Activated naive CD8-positive, alpha-beta T cell (primary cell): ENCODE results near the gene SPTBN1.
"Not testable (repeated sequence)": the region's sequence is repeated elsewhere in the genome, so short reads cannot be mapped to it uniquely, and the experiment has no call there.

Source experiments
- H3K27ac Mint-ChIP-seq: one replicate; pipeline ENCODE4 v1.8.0; 2021; ENCODE audit warnings: mixed read lengths
- H3K27me3 Mint-ChIP-seq: one replicate; pipeline ENCODE4 v1.8.0; 2021; ENCODE audit warnings: mixed read lengths
- H3K36me3 Mint-ChIP-seq: one replicate; pipeline ENCODE4 v1.8.0; 2021; ENCODE audit warnings: mixed read lengths
- H3K4me1 Mint-ChIP-seq: one replicate; pipeline ENCODE4 v1.8.0; 2021; ENCODE audit warnings: low read depth, mixed read lengths
- H3K4me3 Mint-ChIP-seq: one replicate; pipeline ENCODE4 v1.8.0; 2021; ENCODE audit warnings: mild to moderate bottlenecking, mixed read lengths
- H3K9me3 Mint-ChIP-seq: one replicate; pipeline ENCODE4 v1.8.0; 2021; ENCODE audit warnings: low read depth, mixed read lengths

SPTBN1 gene

DNA sequence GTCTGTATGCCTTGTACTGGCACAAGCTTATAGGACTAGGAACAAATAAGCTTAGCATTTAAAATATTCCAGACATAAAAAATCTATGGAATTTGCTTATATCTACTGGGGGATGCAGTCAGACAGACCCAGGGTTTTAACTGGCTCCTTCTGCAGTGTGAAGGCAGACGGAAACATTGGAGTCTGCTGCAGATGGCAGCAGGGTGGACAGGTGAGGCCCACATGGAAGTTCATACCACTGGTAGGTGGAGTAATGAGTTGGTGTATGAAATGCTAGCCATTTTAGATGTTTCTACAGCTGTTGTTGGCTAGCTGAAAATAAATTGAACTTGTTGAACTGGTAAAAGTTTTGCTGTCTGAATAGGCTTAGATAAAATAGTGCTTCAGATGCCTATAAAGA is 17.7 kb downstream of the SPTBN1 start:
- Mint-ChIP-seq H3K27ac (no peak overlapping the region), H3K27me3 (no peaks in the 10 kb centered on the region), H3K4me1 (no peaks in the 10 kb centered on the region), H3K36me3 (peaks cover 3% of the 10 kb centered on the region), H3K9me3 (no peaks in the 10 kb centered on the region), H3K4me3 (no peak overlapping the region)

DNA sequence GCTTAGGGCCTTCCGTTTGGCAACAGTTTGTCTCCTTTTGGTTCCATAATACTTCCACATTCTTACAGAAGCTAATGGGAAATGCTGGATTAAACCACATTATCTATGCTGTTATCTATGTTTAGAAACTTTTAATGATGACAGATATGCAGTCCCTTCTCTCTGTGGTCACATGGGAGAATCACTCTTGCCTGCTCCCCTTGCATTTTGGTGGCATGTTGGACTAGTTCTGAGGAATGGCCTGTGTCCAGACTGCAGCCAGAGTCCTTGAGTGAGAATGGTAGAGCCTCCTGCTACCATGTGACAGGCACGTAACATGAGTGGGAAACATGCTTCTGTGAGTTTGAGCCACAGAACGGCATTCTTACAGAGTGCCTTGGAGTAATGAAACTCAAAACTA is 19.2 kb downstream of the SPTBN1 start:
- no peak overlapping the region for H3K27ac Mint-ChIP-seq
- peaks cover 3% of the 10 kb centered on the region for H3K36me3 Mint-ChIP-seq
- no peaks in the 10 kb centered on the region for H3K4me1 Mint-ChIP-seq
- no peak overlapping the region for H3K4me3 Mint-ChIP-seq
- no peaks in the 10 kb centered on the region for H3K27me3 Mint-ChIP-seq
- no peaks in the 10 kb centered on the region for H3K9me3 Mint-ChIP-seq

DNA sequence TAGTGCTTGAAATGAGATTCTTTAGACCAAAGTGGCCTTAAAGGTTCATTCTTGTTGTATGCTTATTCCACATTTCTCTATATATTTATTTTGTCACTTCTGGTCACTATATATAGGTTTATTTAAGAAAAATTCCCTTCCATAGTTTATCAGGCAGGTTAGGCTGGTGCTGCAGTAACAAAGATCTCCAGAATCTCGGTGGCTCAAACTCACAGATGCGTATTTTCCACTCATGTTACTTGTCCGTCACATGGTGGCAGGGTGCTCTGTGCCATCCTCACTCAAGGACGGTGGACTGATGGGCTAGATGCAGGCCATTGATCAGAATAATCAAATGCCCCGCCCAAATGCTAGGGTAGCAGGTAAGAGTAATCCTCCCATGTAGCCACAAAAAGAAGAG is 19.8 kb downstream of the SPTBN1 start:
- Mint-ChIP-seq H3K4me1 (no peaks in the 10 kb centered on the region), H3K9me3 (no peaks in the 10 kb centered on the region), H3K4me3 (no peak overlapping the region), H3K36me3 (peaks cover 3% of the 10 kb centered on the region), H3K27me3 (no peaks in the 10 kb centered on the region), H3K27ac (no peak overlapping the region)

DNA sequence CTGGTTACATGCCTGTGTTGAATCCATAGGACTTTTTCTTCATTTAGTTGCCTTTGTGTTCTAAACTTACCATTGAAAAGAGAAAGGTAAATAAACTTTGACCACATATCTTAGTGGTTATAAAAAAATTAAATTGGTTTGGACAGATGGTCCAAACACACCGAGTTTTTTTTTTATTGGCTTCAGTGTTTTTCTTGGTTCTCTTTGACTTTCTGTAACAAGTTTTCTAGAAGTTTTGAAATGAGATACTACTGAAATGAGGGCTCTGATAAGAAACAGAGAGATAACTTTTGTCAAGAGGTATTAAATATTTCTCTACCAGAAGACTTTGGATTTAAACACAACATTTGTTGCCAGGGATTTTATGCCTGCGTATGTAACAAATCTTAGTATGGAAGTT is 20.7 kb downstream of the SPTBN1 start:
- no peaks in the 10 kb centered on the region for H3K4me1 Mint-ChIP-seq
- H3K9me3 Mint-ChIP-seq = no peaks in the 10 kb centered on the region
- no peak overlapping the region for H3K4me3 Mint-ChIP-seq
- H3K36me3 Mint-ChIP-seq = no peaks in the 10 kb centered on the region
- H3K27me3 Mint-ChIP-seq = no peaks in the 10 kb centered on the region
- H3K27ac Mint-ChIP-seq = no peak overlapping the region

DNA sequence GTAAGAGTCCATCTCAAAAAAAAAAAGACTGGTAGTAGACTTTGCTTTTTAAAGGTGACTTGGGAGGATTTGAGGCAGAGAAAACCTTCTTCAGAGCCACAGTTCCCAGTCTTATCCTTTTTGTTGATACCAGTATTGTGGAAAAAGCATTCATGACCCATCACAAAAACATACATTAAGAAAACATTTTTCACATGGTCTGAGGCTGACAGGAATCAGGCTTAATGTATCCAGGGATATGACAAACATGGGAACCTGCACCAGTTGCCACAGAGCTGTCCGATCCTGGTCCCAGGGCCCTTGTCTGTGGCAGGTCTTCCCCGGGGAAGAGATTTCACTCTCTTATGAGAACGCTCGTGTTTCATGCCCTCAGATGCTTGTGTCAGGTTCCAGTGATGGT is 21.8 kb downstream of the SPTBN1 start:
- H3K9me3 Mint-ChIP-seq = no peaks in the 10 kb centered on the region
- H3K36me3 Mint-ChIP-seq = no peaks in the 10 kb centered on the region
- no peaks in the 10 kb centered on the region for H3K27me3 Mint-ChIP-seq
- H3K4me3 Mint-ChIP-seq = no peak overlapping the region
- no peaks in the 10 kb centered on the region for H3K4me1 Mint-ChIP-seq
- H3K27ac Mint-ChIP-seq = no peak overlapping the region

DNA sequence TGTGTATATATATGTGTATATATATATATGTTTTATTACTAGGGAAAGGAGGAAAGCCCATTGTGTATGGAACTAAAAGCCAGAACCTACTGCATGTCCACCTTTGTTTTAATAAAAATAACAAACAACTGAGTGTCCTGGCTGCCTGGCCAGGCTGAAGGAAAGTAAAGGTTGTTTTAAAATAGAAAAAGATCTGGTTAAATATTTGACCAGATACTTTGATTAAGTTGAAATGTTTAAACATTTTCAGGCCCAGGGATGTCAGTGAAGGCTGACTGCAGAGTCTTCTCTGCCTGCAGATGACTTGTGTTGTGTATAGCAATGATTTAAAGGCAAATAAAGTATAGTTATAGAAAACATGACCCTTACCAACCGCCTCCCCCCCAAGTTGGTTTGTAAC is 22.8 kb downstream of the SPTBN1 start:
- Mint-ChIP-seq H3K27ac (no peak overlapping the region), H3K36me3 (no peaks in the 10 kb centered on the region), H3K9me3 (no peaks in the 10 kb centered on the region), H3K4me1 (no peaks in the 10 kb centered on the region), H3K27me3 (no peaks in the 10 kb centered on the region), H3K4me3 (no peak overlapping the region)

DNA sequence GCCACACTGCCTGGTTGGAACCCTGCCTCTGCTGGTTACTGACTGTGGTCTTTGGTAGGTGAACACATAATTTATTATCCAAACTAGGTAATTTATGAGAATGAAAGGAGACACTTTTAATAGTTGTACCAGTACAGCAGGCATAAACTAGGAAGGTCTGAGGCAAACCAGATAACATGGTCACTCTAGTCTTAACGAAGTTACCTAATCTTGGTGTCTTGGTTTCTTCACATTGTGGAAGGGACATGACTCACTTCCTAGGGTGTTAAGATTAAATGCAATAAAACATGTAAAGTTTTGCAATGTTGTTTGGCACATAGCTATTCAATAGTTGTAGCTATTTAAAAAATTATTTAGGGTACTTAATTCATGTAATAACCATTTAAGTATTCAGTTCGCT is 23.3 kb downstream of the SPTBN1 start:
- no peak overlapping the region for H3K4me3 Mint-ChIP-seq
- no peaks in the 10 kb centered on the region for H3K9me3 Mint-ChIP-seq
- H3K27me3 Mint-ChIP-seq = no peaks in the 10 kb centered on the region
- no peaks in the 10 kb centered on the region for H3K36me3 Mint-ChIP-seq
- no peak overlapping the region for H3K27ac Mint-ChIP-seq
- no peaks in the 10 kb centered on the region for H3K4me1 Mint-ChIP-seq

DNA sequence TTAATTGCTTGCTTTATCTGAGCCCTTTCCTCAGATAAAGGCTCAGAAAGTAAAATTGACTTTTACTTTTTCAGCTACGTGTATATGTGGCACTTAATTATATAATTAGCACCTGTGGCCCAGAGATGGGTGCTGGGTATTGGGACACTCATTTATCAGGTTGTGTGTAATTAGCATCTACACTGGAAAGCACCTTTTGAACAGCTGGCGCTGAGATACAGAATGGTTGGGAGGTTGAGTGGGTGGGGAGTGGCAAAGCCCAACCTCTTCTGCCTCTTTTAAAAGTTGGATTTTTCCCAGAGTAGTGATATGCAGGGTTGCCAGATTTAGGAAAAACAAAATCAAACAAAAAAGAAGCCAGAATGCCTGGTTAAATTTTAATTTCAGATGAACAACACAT is 23.9 kb downstream of the SPTBN1 start:
- H3K36me3 Mint-ChIP-seq = peaks cover 3% of the 10 kb centered on the region
- H3K27ac Mint-ChIP-seq = no peak overlapping the region

DNA sequence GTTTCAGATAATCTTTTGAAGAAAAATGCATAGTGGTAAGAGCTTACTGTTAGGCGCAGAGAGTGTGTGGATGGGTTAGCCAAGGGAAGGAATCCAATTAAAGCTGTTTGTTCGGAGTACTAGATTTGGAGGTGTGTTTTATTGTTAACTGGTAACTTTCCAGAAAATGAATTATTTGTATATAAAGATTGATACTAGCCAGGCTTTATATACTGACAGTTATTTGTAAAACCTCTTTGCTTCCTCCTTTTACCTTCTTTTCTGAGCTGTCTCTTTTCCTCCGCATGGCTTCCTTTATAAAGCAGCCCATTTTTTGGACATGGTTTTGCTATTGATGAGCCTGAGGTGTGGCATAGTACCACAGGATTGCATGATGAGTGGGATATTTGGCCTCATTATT is 25.6 kb downstream of the SPTBN1 start:
- H3K36me3 Mint-ChIP-seq = peaks cover 3% of the 10 kb centered on the region
- no peak overlapping the region for H3K27ac Mint-ChIP-seq
- H3K4me3 Mint-ChIP-seq = no peak overlapping the region
- H3K27me3 Mint-ChIP-seq = no peaks in the 10 kb centered on the region
- no peaks in the 10 kb centered on the region for H3K4me1 Mint-ChIP-seq
- H3K9me3 Mint-ChIP-seq = no peaks in the 10 kb centered on the region

More for the DNA sequence above, 23.9 kb downstream of the SPTBN1 start:
- H3K27me3 Mint-ChIP-seq = no peaks in the 10 kb centered on the region
- H3K4me1 Mint-ChIP-seq = no peaks in the 10 kb centered on the region
- H3K9me3 Mint-ChIP-seq = no peaks in the 10 kb centered on the region
- no peak overlapping the region for H3K4me3 Mint-ChIP-seq

DNA sequence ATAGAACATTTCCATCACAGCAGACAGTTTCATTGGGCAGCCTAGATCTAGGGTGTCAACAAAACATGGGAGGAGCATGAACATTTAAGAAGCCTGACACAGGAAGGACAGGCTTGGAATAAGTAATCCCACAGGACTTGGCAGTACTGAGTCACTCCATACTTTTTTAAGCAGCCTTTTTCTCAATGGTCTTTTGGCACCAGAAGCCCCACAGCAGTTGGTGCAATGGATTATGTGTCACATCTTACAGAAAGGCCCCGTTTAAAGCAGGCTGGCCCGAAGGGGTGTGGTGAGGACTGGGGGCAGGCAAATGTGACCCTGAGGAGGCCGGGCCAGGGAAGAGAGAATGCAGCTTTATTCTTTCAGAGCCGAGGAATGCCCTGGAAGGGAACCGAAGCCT is 26.6 kb downstream of the SPTBN1 start:
- Mint-ChIP-seq H3K27me3 (no peaks in the 10 kb centered on the region), H3K4me3 (no peak overlapping the region), H3K4me1 (no peaks in the 10 kb centered on the region), H3K27ac (no peak overlapping the region), H3K36me3 (peaks cover 3% of the 10 kb centered on the region), H3K9me3 (no peaks in the 10 kb centered on the region)

DNA sequence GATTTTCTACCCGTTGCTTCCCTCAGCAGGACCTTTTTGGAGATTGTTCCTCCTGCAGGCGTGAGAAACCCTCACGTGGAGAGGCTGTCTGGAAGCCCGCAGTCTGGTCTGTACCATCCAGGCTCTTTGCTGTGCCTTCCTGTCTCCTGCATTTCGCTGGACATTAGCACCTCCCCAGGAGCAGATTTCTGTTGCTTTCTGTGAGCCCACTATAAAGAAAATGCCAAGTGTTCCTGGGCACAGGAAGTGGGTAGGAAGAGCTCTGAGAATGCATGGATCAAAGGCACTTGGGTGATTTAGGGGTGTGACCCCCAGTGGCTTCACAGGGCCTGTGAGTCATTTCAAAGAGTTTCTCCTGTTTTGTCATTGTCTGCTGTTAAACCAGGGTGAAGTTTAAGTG is 27.3 kb downstream of the SPTBN1 start:
- H3K4me1 Mint-ChIP-seq = no peaks in the 10 kb centered on the region
- peaks cover 4% of the 10 kb centered on the region for H3K36me3 Mint-ChIP-seq
- H3K27ac Mint-ChIP-seq = no peak overlapping the region

DNA sequence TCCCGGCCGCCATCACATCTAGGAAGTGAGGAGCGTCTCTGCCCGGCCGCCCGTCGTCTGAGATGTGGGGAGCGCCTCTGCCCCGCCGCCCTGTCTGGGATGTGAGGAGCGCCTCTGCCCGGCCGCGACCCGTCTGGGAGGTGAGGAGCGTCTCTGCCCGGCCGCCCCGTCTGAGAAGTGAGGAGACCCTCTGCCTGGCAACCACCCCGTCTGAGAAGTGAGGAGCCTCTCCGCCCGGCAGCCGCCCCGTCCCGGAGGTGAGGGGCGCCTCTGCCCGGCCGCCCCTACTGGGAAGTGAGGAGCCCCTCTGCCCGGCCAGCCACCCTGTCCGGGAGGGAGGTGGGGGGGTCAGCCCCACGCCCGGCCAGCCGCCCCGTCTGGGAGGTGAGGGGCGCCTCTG is 29.6 kb downstream of the SPTBN1 start:
- H3K27ac Mint-ChIP-seq, H3K36me3 Mint-ChIP-seq, H3K4me1 Mint-ChIP-seq, H3K27me3 Mint-ChIP-seq, H3K4me3 Mint-ChIP-seq, H3K9me3 Mint-ChIP-seq: not testable (repeated sequence)

More for the DNA sequence above, 27.3 kb downstream of the SPTBN1 start:
- no peak overlapping the region for H3K4me3 Mint-ChIP-seq
- no peaks in the 10 kb centered on the region for H3K27me3 Mint-ChIP-seq
- no peaks in the 10 kb centered on the region for H3K9me3 Mint-ChIP-seq

DNA sequence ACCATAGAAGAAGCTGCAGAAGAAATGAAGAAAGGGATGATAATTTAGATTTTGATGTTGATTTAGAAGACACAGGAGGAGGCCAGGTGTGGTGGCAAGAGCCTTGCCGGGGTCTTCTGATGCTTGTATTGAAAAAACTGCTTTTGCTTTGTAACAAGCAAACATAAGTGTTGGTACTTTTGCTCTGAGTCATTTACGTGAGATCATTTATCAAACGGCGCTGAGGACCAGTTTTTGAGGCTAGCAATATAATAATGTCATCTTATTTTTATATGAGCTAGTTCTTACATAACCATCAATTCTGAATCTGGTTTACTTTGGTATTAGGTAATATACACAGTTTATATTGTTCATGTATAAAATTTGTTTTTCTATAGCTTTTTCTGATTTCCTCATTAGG is 30.6 kb downstream of the SPTBN1 start:
- Mint-ChIP-seq H3K36me3 (peaks cover 5% of the 10 kb centered on the region), H3K27ac (no peak overlapping the region), H3K4me3 (no peak overlapping the region), H3K4me1 (no peaks in the 10 kb centered on the region), H3K27me3 (peaks cover 2% of the 10 kb centered on the region), H3K9me3 (no peaks in the 10 kb centered on the region)

DNA sequence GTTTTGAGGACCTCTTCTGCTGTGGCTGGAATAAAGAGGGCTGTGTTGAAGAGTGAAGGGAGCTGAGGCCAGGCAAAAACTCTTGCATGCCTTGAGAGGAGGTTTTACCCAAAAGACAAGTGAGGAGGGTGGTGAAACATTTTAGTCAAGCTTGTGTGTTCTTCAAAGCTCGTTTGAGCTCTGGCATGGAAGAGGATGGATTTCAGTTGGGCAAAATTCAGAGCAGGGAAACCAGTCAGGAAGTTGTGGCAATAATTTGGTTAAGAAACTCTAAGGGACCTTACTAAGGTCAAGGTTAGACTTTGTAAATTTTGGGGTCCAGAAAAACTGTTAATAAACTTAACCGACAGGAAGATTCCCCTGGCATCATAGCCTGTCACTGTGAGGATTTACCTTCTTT is 34.7 kb downstream of the SPTBN1 start:
- Mint-ChIP-seq H3K9me3 (no peaks in the 10 kb centered on the region), H3K27ac (no peak overlapping the region), H3K27me3 (peaks cover 2% of the 10 kb centered on the region), H3K36me3 (peaks cover 2% of the 10 kb centered on the region), H3K4me3 (no peak overlapping the region), H3K4me1 (no peaks in the 10 kb centered on the region)

DNA sequence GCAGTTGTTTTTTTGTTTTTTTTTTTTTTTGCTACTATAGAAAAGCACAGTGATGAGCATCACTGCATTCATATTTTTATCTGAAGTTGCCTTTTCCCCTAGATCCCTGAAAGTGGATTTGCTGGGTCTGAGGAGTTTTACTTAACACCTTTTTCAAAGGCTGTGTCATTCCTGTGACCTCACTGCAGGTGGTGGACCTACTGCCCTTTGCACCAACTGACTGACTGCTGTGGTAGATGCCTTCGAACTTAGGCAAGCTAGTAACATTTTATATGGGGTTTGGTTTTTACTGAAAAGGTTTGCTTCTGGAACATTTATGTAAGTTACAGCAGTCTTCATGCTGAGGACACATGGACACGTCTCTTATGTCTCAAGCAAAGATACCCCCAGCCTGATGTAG is 36.2 kb downstream of the SPTBN1 start:
- no peak overlapping the region for H3K27ac Mint-ChIP-seq
- no peaks in the 10 kb centered on the region for H3K4me1 Mint-ChIP-seq
- H3K27me3 Mint-ChIP-seq = peaks cover 2% of the 10 kb centered on the region
- peaks cover 2% of the 10 kb centered on the region for H3K36me3 Mint-ChIP-seq
- H3K9me3 Mint-ChIP-seq = no peaks in the 10 kb centered on the region
- no peak overlapping the region for H3K4me3 Mint-ChIP-seq

DNA sequence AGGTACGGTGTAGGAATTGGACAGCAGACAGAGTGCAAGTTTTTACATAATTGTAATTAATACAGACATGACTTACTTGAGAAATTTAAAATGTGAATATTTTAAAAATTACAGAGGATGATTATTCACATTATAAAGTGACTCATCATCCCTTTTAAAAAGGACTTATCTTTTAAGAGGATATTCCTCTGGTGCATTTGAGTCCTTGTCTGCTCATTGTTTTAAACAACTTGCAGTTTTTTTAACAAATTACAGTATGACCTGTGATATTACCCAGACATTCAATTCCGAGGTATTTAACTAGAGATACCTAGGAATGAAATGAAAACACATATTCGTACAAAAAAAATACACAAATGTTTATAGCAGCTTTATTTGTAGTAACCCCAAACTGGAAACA is 38.0 kb downstream of the SPTBN1 start:
- Mint-ChIP-seq H3K36me3 (no peaks in the 10 kb centered on the region), H3K4me3 (no peak overlapping the region), H3K27ac (no peak overlapping the region), H3K27me3 (peaks cover 2% of the 10 kb centered on the region), H3K4me1 (no peaks in the 10 kb centered on the region), H3K9me3 (no peaks in the 10 kb centered on the region)

DNA sequence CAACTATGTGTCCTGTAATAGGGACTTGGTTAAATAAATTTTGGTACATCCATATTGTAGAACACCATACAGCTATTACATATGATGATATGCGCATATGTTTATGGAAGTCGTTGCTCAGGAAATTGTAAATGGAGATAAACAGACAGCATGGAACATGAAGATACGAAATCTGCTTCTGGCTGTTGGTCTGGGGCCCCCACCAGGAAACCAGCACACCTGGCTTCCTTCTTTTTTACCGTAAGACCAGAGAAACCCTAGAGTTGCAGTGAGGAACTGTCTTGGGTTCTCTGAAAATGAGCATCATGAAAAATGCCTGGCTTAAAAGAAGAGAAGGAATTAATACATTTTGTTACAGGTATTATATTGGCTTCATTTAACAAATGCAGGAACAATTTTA is 40.8 kb downstream of the SPTBN1 start:
- Mint-ChIP-seq H3K27me3 (no peaks in the 10 kb centered on the region), H3K4me3 (no peak overlapping the region), H3K36me3 (no peaks in the 10 kb centered on the region), H3K4me1 (no peaks in the 10 kb centered on the region), H3K27ac (no peak overlapping the region), H3K9me3 (no peaks in the 10 kb centered on the region)
